HS-27A (cell line): Measurements from ENCODE around the gene TCF7.

Experiments used
- DNase-seq: peaks from one replicate; pipeline ENCODE4 v3.0.0-alpha.2; 2012; ENCODE audit warnings: low read depth, missing footprints

TCF7 gene

GRCh38 chr5:134131165-134131564, 16.7 kb downstream of the TCF7 start:
- DNase-seq, result no peak

GRCh38 chr5:134131578-134132350, 17.3 kb downstream of the TCF7 start:
- DNase-seq, result no peak

GRCh38 chr5:134132372-134133187, 18.1 kb downstream of the TCF7 start:
- DNase-seq, result no peak

- no peak for DNase-seq
These were observed 18.9 kb downstream of the TCF7 start for GRCh38 chr5:134133188-134133994.

GRCh38 chr5:134133995-134134541, 19.6 kb downstream of the TCF7 start:
- DNase-seq, result no peak

GRCh38 chr5:134135091-134135655, 20.7 kb downstream of the TCF7 start:
- no peak for DNase-seq

- DNase-seq, result no peak
These were observed 21.7 kb downstream of the TCF7 start for GRCh38 chr5:134136221-134136631.

- no peak for DNase-seq
These were observed 22.3 kb downstream of the TCF7 start for GRCh38 chr5:134136771-134137170.

GRCh38 chr5:134138416-134139376, 24.2 kb downstream of the TCF7 start:
- no peak for DNase-seq

GRCh38 chr5:134139377-134139851, 24.9 kb downstream of the TCF7 start:
- DNase-seq, result no peak

GRCh38 chr5:134139891-134140469, 25.5 kb downstream of the TCF7 start:
- no peak for DNase-seq

- peak; percentile 14 for DNase-seq
These were observed 26.2 kb downstream of the TCF7 start for GRCh38 chr5:134140530-134141201.

- DNase-seq, result no peak
These were observed 27.0 kb downstream of the TCF7 start for GRCh38 chr5:134141331-134142050.

GRCh38 chr5:134142052-134142451, 27.6 kb downstream of the TCF7 start:
- DNase-seq, result no peak

GRCh38 chr5:134142806-134143205, 28.3 kb downstream of the TCF7 start:
- DNase-seq, result no peak

GRCh38 chr5:134143431-134143830, 28.9 kb downstream of the TCF7 start:
- DNase-seq, result no peak

GRCh38 chr5:134143944-134144941, 29.8 kb downstream of the TCF7 start:
- DNase-seq, result no peak
